ENCODE results near the gene TNPO2.

TNPO2 gene

DNA sequence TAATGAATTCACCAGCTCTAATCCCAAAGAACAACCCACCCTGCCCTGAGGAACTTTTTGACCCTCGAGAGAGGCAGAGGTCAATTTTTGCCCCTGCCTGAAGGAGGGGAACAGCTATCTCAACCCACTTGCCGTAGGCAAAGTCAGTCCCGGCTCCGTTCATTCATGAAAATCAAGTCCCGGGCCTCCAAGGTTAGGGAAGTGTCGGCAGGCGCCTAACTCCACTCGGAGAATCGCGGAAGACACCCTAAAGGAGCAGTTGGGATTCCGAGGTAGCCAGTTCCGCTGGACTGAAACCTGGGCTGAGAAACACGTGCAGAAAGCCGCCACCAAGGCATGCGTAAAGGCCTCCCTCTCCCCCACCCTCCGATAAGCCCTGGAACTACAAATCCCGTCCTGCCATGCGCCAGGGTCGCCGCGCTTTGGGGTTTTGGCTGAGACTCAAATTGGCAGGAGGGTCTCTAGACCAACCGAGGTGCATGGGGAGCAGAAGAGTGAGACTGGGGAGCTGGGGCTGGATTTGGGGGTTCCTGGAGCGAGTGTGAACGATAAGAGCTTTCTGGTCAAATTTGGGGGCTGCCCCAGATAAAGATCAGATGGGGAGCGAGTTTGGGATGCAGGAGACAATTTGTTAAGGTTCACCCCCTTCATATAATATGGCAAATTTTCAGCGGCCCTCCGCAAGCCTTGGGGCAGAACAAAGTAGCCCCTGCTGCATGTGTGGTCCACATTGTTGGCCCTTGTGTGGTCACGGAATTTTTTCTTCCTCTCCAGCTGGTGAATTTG, at the start of gene TNPO2:
TNPO2 (minus strand) TSS at position 292 of the 786 bp plus-strand sequence. CDS start 2,955 bp downstream, outside the sequence.
- no peak for DNase-seq (ENCODE audit: low read depth, low spot score)
- CTCF ChIA-PET = interaction anchor here (0.7 to 4.8 kb wide), 9 partner anchors 9 to 73 kb away, joined by 3 to 31 read pairs (median 9); partner anchors contain the start of gene TRIR
- TF ChIP-seq, protein P1, sequence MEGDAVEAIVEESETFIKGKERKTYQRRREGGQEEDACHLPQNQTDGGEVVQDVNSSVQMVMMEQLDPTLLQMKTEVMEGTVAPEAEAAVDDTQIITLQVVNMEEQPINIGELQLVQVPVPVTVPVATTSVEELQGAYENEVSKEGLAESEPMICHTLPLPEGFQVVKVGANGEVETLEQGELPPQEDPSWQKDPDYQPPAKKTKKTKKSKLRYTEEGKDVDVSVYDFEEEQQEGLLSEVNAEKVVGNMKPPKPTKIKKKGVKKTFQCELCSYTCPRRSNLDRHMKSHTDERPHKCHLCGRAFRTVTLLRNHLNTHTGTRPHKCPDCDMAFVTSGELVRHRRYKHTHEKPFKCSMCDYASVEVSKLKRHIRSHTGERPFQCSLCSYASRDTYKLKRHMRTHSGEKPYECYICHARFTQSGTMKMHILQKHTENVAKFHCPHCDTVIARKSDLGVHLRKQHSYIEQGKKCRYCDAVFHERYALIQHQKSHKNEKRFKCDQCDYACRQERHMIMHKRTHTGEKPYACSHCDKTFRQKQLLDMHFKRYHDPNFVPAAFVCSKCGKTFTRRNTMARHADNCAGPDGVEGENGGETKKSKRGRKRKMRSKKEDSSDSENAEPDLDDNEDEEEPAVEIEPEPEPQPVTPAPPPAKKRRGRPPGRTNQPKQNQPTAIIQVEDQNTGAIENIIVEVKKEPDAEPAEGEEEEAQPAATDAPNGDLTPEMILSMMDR (IDR thresholded peaks at IDR 0.05; ENCODE audit: insufficient read depth, low read length, missing control alignments) = no peak

DNA sequence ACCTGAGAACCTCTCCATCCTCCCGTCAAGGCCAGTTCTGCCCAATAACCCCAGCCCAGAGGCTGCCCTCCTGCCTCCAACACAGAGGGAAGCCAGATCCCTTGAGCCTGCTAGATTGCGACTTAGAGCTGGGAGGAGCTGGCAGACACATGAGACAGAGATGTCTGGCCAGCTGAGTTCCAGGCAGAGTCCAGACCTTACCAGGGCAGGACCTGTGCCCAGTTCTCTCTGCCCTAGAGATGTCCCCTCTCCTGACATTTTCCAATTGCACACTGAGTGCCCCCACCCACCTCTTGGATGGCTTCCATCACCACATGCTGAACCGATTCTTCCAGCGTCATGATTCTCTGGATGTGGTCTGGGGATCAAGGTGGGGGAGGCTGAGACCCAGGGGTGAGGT, 48.6 kb upstream of the TNPO2 start:
- CTCF ChIA-PET = interaction anchor here (0.9 to 29.3 kb wide), 6 partner anchors 11 to 103 kb away, joined by 3 to 1565 read pairs (median 23); partner anchors contain the start of genes JUNB, PRDX2, RNASEH2A and THSD8
- TF ChIP-seq, protein P1 (IDR thresholded peaks at IDR 0.05; ENCODE audit: insufficient read depth, low read length, missing control alignments) = no peak
- H3K4me3 ChIP-seq (ENCODE audit: low read depth, low read length) = no peak overlapping the region
- no peak for DNase-seq (ENCODE audit: low read depth, low spot score)
- POLR2A ChIA-PET = interaction anchor here (2.7 kb wide), 1 partner anchor 20 kb away, joined by 21 read pairs; the partner anchor contains the start of gene JUNB

More for the DNA sequence above, at the start of gene TNPO2:
- POLR2A ChIA-PET = interaction anchor here (0.6 to 5.4 kb wide), 6 partner anchors 9 to 69 kb away, joined by 3 to 33 read pairs (median 6); partner anchors contain the start of genes DHPS, GET3, JUNB and TRIR
- H3K4me3 ChIP-seq (ENCODE audit: low read depth, low read length) = peak within 1 kb of the TSS; percentile 80

DNA sequence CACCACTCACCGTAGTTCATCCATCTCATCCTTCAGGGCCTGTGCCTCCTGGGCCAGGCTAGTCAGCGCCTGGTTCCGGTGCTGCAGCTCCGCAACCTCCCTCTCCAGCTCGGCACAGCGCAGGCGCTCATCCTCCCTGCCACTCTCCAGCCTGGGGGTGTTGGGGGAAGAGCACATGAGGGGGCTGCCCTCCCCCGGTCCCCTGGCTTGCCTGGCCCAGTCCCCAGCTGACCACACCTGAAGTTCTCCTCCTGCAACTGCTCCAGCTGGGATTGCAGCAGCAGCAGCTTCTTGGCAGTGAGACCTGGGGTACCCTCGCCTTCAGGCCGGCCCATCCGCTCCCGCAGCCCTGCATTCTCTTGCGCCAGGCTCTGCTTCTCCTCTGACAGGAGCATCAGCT, 47.2 kb upstream of the TNPO2 start:
- ChIA-PET POLR2A (interaction anchor here (0.6 to 1.2 kb wide), 2 partner anchors 21 to 110 kb away, joined by 3 to 8 read pairs; partner anchors contain the start of gene JUNB), CTCF (interaction anchor here (1.2 to 29.3 kb wide), 3 partner anchors 25 to 55 kb away, joined by 3 to 1565 read pairs (median 660); partner anchors contain the start of genes BEST2, GET3, JUNB and PRDX2)
- TF ChIP-seq, protein P1 (IDR thresholded peaks at IDR 0.05; ENCODE audit: insufficient read depth, low read length, missing control alignments) = no peak
- no peak overlapping the region for H3K4me3 ChIP-seq (ENCODE audit: low read depth, low read length)
- no peak for DNase-seq (ENCODE audit: low read depth, low spot score)

DNA sequence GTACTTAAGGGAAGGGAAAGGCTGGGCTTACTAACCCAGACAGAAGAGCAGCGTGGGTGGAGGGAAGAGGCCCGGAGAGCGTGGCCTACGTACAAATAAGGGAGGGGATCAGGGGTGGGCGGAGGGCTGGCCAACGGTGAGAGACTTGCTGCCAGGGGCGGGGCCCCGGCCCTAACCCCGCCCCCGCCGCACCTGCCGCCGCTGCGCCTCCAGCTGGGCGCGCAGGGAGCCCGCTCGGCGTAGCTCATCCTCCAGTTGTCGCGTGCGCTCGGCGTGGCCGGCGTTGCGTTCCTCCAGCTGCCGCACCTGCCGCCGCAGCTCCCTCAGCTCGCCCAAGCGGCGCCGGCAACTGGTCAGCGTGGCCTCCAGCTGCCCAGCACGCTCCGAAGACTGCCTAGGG, 46.0 kb upstream of the TNPO2 start:
- no peak overlapping the region for H3K4me3 ChIP-seq (ENCODE audit: low read depth, low read length)
- CTCF ChIA-PET = interaction anchor here (16.1 to 29.3 kb wide), 3 partner anchors 24 to 79 kb away, joined by 425 to 1565 read pairs (median 660); partner anchors contain the start of genes BEST2, GET3, JUNB and PRDX2
- POLR2A ChIA-PET = interaction anchor here (1.5 kb wide), 1 partner anchor 22 kb away, joined by 3 read pairs; the partner anchor contains the start of gene JUNB
- TF ChIP-seq, protein P1 (IDR thresholded peaks at IDR 0.05; ENCODE audit: insufficient read depth, low read length, missing control alignments) = no peak
- no peak for DNase-seq (ENCODE audit: low read depth, low spot score)

DNA sequence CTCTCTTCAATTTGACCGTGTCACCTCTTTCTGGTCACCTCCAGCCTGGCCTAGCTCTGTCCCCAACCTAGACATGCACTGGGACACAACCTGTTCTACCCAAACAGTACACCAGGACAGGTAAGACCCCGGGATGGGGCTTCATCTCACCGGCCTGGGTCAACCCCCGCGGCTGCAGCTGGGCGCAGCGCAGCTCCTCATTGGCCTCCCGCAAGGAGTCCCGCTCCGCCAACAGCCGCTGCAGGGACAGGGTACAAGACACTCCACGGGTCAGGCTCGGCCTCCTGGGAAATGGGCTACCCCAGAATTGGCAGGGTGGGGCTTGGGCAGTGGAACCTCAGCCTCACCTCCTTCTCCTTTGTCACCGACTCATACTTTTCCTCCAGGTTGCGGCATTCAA, 43.9 kb upstream of the TNPO2 start:
- CTCF ChIA-PET = interaction anchor here (16.0 to 29.3 kb wide), 4 partner anchors 9 to 81 kb away, joined by 311 to 1565 read pairs (median 542); partner anchors contain the start of genes BEST2, GET3, HOOK2 and JUNB
- DNase-seq (ENCODE audit: low read depth, low spot score) = no peak

More for the DNA sequence above, 43.9 kb upstream of the TNPO2 start:
- no peak overlapping the region for H3K4me3 ChIP-seq (ENCODE audit: low read depth, low read length)
- TF ChIP-seq, protein P1 (IDR thresholded peaks at IDR 0.05; ENCODE audit: insufficient read depth, low read length, missing control alignments) = no peak
- POLR2A ChIA-PET = interaction anchor here (2.2 kb wide), 1 partner anchor 25 kb away, joined by 51 read pairs; the partner anchor contains the start of gene JUNB
